Fibroblast of the aortic adventitia (primary cell): ENCODE data around the gene FMNL2. TPM values are rescaled to one million over a fixed set of nuclear protein-coding genes. Genes with fewer than 3 reads are reported as not detected.
A peak's percentile ranks its signal among the peaks of the same experiment; 100 is the strongest.

ENCODE experiments used
- DNase-seq: peaks from one replicate; pipeline ENCODE4 v3.0.0-alpha.2; 2010; ENCODE audit warnings: low read depth
- H3K4me3 ChIP-seq: 2 replicates; pipeline ENCODE4 v1.5.1; 2011; ENCODE audit warnings: low read depth, mild to moderate bottlenecking, control low read depth, low read length, moderate library complexity
- CTCF ChIP-seq: IDR thresholded peaks from 2 replicates; pipeline ENCODE4 v1.5.1; 2011; ENCODE audit warnings: mild to moderate bottlenecking, low read length, control low read depth, inconsistent platforms; ENCODE audit not compliant: insufficient read depth
- total RNA-seq: library from RNA; depleted of rRNA; stranded (reverse); fragments of >200 nt; gene quantifications from 2 replicates; pipeline ENCODE4 v1.2.3, GENCODE V29; 2012; ENCODE audit warnings: low replicate concordance

The FMNL2 gene
- total RNA-seq, 1 donor = 23.6 TPM

GRCh38 chr2:152348388-152348787 lies 13.4 kb downstream of the FMNL2 start:
- TF ChIP-seq CTCF = no peak
- DNase-seq = peak; percentile 62
- H3K4me3 ChIP-seq = no peak overlapping the region

GRCh38 chr2:152349416-152349815 lies 14.4 kb downstream of the FMNL2 start:
- DNase-seq = no peak
- no peak for TF ChIP-seq CTCF
- H3K4me3 ChIP-seq = no peak overlapping the region

GRCh38 chr2:152350155-152350679 lies 15.2 kb downstream of the FMNL2 start:
- DNase-seq = no peak
- no peak for TF ChIP-seq CTCF

GRCh38 chr2:152352616-152353015 lies 17.6 kb downstream of the FMNL2 start:
- no peak for DNase-seq
- no peak overlapping the region for H3K4me3 ChIP-seq
- no peak for TF ChIP-seq CTCF

More at GRCh38 chr2:152350155-152350679, 15.2 kb downstream of the FMNL2 start:
- H3K4me3 ChIP-seq = no peak overlapping the region

- H3K4me3 ChIP-seq = no peak overlapping the region
- no peak for DNase-seq
- TF ChIP-seq CTCF = no peak
Observed at GRCh38 chr2:152353364-152353763, 18.4 kb downstream of the FMNL2 start.

- no peak for TF ChIP-seq CTCF
- no peak overlapping the region for H3K4me3 ChIP-seq
- DNase-seq = peak; percentile 79
Observed at GRCh38 chr2:152354069-152354755, 19.2 kb downstream of the FMNL2 start.
